HL-60 (cell line): Measurements from ENCODE around the gene ARHGAP35.
"Not testable (repeated sequence)": the region's sequence is repeated elsewhere in the genome, so short reads cannot be mapped to it uniquely, and the experiment has no call there.

Source experiments
- CTCF ChIP-seq: IDR thresholded peaks from one replicate; pipeline ENCODE4 v1.5.1; 2011; ENCODE audit warnings: low read length, control low read depth, inconsistent platforms; ENCODE audit not compliant: insufficient read depth
- GABPA ChIP-seq: IDR thresholded peaks from 2 replicates; pipeline ENCODE4 v1.6.1; 2012; ENCODE audit warnings: low read depth
- POLR2AphosphoS5 ChIP-seq: IDR thresholded peaks from 2 replicates; pipeline ENCODE4 v1.6.1; 2012; ENCODE audit warnings: low read depth

- not testable (repeated sequence) for TF ChIP-seq CTCF, GABPA, POLR2AphosphoS5
These were observed 22.0 kb downstream of the ARHGAP35 start for GRCh38 chr19:46882751-46883150.
